Neural cell (in vitro differentiated cells): ENCODE measurements around the gene ADCY5. TPM values are rescaled to one million over a fixed set of nuclear protein-coding genes. Genes with fewer than 3 reads are reported as not detected.

ENCODE experiments used
- H2AFZ ChIP-seq: fragments of 200-600, 300-800 bp; sonication (generic), shearing (Covaris generic); 2 replicates; pipeline ENCODE4 v1.6.0; 2014; ENCODE audit warnings: low read depth, mild to moderate bottlenecking, antibody characterized with exemption, low read length, moderate library complexity
- H3F3A ChIP-seq: fragments of 200-600 bp; shearing (Covaris generic); 2 replicates; pipeline ENCODE4 v1.6.1; 2016; ENCODE audit warnings: mild to moderate bottlenecking, moderate library complexity, mixed read lengths, antibody characterized with exemption, low read length; ENCODE audit not compliant: insufficient read depth, poor library complexity, severe bottlenecking
- H3K27ac ChIP-seq: fragments of 200-600, 300-800 bp; sonication (generic), shearing (Covaris generic); 2 replicates; pipeline ENCODE4 v1.5.1; 2014; ENCODE audit warnings: mild to moderate bottlenecking, low read length, moderate library complexity
- H3K27me3 ChIP-seq: fragments of 300-800, 200-600 bp; sonication (generic), shearing (Covaris generic); 2 replicates; pipeline ENCODE4 v1.6.0; 2014; ENCODE audit warnings: mild to moderate bottlenecking, low read depth, low read length, moderate library complexity; ENCODE audit not compliant: insufficient read depth
- H3K36me3 ChIP-seq: fragments of 300-800, 200-600 bp; sonication (generic), shearing (Covaris generic); 2 replicates; pipeline ENCODE4 v1.5.1; 2014; ENCODE audit warnings: mild to moderate bottlenecking, antibody characterized with exemption, low read length, moderate library complexity; ENCODE audit not compliant: insufficient read depth
- H3K4me2 ChIP-seq: fragments of 300-800, 200-600 bp; sonication (generic), shearing (Covaris generic); 2 replicates; pipeline ENCODE4 v1.6.0; 2014; ENCODE audit warnings: mild to moderate bottlenecking, low read length
- H3K4me3 ChIP-seq: fragments of 300-800, 200-600 bp; sonication (generic), shearing (Covaris generic); 2 replicates; pipeline ENCODE4 v1.5.1; 2014; ENCODE audit warnings: mild to moderate bottlenecking, low read length, moderate library complexity
- H3K79me2 ChIP-seq: fragments of 200-600 bp; shearing (Covaris generic); replicated peaks from 2 replicates; pipeline ENCODE4 v1.6.0; 2014; ENCODE audit warnings: mild to moderate bottlenecking, low read length, moderate library complexity; ENCODE audit not compliant: insufficient read depth
- H3K9ac ChIP-seq: fragments of 300-800, 200-600 bp; sonication (generic), shearing (Covaris generic); 2 replicates; pipeline ENCODE4 v1.6.1; 2016; ENCODE audit warnings: mild to moderate bottlenecking, low read length, mixed read lengths
- H3K9me2 ChIP-seq: fragments of 200-600 bp; shearing (Covaris generic); 2 replicates; pipeline ENCODE4 v1.6.1; 2016; ENCODE audit warnings: mild to moderate bottlenecking, low read length, mixed read lengths; ENCODE audit not compliant: insufficient read depth
- H3K9me3 ChIP-seq: fragments of 200-600, 300-800 bp; sonication (generic), shearing (Covaris generic); 2 replicates; pipeline ENCODE4 v1.6.1; 2016; ENCODE audit warnings: mild to moderate bottlenecking, mixed run types, low read length, moderate library complexity, mixed read lengths
- H4K20me1 ChIP-seq: fragments of 200-600 bp; shearing (Covaris generic); 2 replicates; pipeline ENCODE4 v1.6.1; 2016; ENCODE audit warnings: mild to moderate bottlenecking, mixed run types; ENCODE audit not compliant: insufficient read depth
- CTCF ChIP-seq: fragments of 450-650 bp; IDR thresholded peaks from 2 replicates; pipeline ENCODE4 v1.5.1; 2014; ENCODE audit warnings: antibody characterized with exemption, mild to moderate bottlenecking, moderate library complexity; ENCODE audit not compliant: poor library complexity, severe bottlenecking
- EP300 ChIP-seq: fragments of 450-650 bp; conservative IDR thresholded peaks from 2 replicates; pipeline ENCODE4 v1.6.1; 2014; ENCODE audit warnings: antibody characterized with exemption, mild to moderate bottlenecking, moderate library complexity; ENCODE audit not compliant: poor library complexity, severe bottlenecking
- EZH2 ChIP-seq: fragments of 200-600, 300-800 bp; shearing (Covaris generic), sonication (generic); IDR thresholded peaks from 2 replicates; pipeline ENCODE4 v1.6.1; 2014; ENCODE audit warnings: antibody characterized with exemption, low read length, borderline replicate concordance, mild to moderate bottlenecking; ENCODE audit not compliant: insufficient read depth, poor library complexity, severe bottlenecking
- MXI1 ChIP-seq: fragments of 450-650 bp; conservative IDR thresholded peaks from 2 replicates; pipeline ENCODE4 v1.6.1; 2014; ENCODE audit warnings: antibody characterized with exemption, mild to moderate bottlenecking; ENCODE audit not compliant: poor library complexity, severe bottlenecking
- POLR2AphosphoS5 ChIP-seq: IDR thresholded peaks from 2 replicates; pipeline ENCODE4 v1.6.1; 2012
- RAD21 ChIP-seq: fragments of 450-650 bp; conservative IDR thresholded peaks from 2 replicates; pipeline ENCODE4 v1.6.1; 2014; ENCODE audit warnings: antibody characterized with exemption, mild to moderate bottlenecking, moderate library complexity
- REST ChIP-seq: IDR thresholded peaks from 2 replicates; pipeline ENCODE4 v1.6.1; 2012; ENCODE audit warnings: borderline replicate concordance
- SMC3 ChIP-seq: fragments of 450-650 bp; conservative IDR thresholded peaks from 2 replicates; pipeline ENCODE4 v1.6.1; 2014; ENCODE audit warnings: antibody characterized with exemption, mild to moderate bottlenecking, moderate library complexity; ENCODE audit not compliant: poor library complexity
- TAF1 ChIP-seq: IDR thresholded peaks from 2 replicates; pipeline ENCODE4 v1.6.1; 2012; ENCODE audit warnings: low read depth
- polyA plus RNA-seq: library from polyadenylated mRNA; depleted of rRNA; stranded (reverse); fragments of >200 nt; gene quantifications from 2 replicates; pipeline ENCODE4 v1.2.3, GENCODE V29; 2014

Gene ADCY5
- polyA plus RNA-seq, 1 donor from 2014 or later, result 7.7 TPM

- H3K9me2 ChIP-seq, result no peaks in the 10 kb centered on the region
- H3K9ac ChIP-seq, result no peak overlapping the region
- TF ChIP-seq MXI1, result no peak
- TF ChIP-seq CTCF, result no peak
- TF ChIP-seq SMC3, result no peak
- TF ChIP-seq TAF1, result no peak
- TF ChIP-seq EZH2, result no peak
- TF ChIP-seq EP300, result no peak
- TF ChIP-seq REST, result no peak
- TF ChIP-seq POLR2AphosphoS5, result no peak
- no peak overlapping the region for H3K4me2 ChIP-seq
- no peaks in the 10 kb centered on the region for H4K20me1 ChIP-seq
- no peaks in the 10 kb centered on the region for H3F3A ChIP-seq
- H3K27ac ChIP-seq, result no peak overlapping the region
- H2AFZ ChIP-seq, result no peak overlapping the region
- no peak overlapping the region for H3K4me3 ChIP-seq
- no peaks in the 10 kb centered on the region for H3K79me2 ChIP-seq
- H3K27me3 ChIP-seq, result no peaks in the 10 kb centered on the region
- no peaks in the 10 kb centered on the region for H3K36me3 ChIP-seq
- no peaks in the 10 kb centered on the region for H3K9me3 ChIP-seq
Observed at GRCh38 chr3:123298903-123299302, 150.0 kb downstream of the ADCY5 start.

- no peaks in the 10 kb centered on the region for H3K27me3 ChIP-seq
- H3K36me3 ChIP-seq, result no peaks in the 10 kb centered on the region
- H3K9me3 ChIP-seq, result no peaks in the 10 kb centered on the region
- H3K9ac ChIP-seq, result no peak overlapping the region
- no peaks in the 10 kb centered on the region for H4K20me1 ChIP-seq
- H3F3A ChIP-seq, result no peaks in the 10 kb centered on the region
- H3K9me2 ChIP-seq, result no peaks in the 10 kb centered on the region
- H3K4me2 ChIP-seq, result no peak overlapping the region
- TF ChIP-seq EP300 (no peak), POLR2AphosphoS5 (no peak), EZH2 (no peak), REST (no peak), RAD21 (no peak), TAF1 (no peak), CTCF (no peak), MXI1 (no peak), SMC3 (no peak)
- no peaks in the 10 kb centered on the region for H3K79me2 ChIP-seq
- H3K27ac ChIP-seq, result no peak overlapping the region
- no peak overlapping the region for H3K4me3 ChIP-seq
- no peak overlapping the region for H2AFZ ChIP-seq
Observed at GRCh38 chr3:123297627-123297899, 151.3 kb downstream of the ADCY5 start.
